Stimulated activated CD8-positive, alpha-beta memory T cell treated with anti-CD3 and anti-CD28 coated beads, Interleukin-7, amount 100 ng/mL, for 48 hours (primary cell): Measurements from ENCODE around the gene CA12.

Source experiments
- DNase-seq, 2 donors: peaks; one replicate each; pipeline ENCODE4 v3.0.0-alpha.2; 2020; ENCODE audit warnings: low read depth in 1 of 2; ENCODE audit errors: extremely low read depth in 1 of 2

Gene CA12

GRCh38 chr15:63313825-63314224 is 67.8 kb downstream of the CA12 start:
- no peak for DNase-seq

GRCh38 chr15:63312286-63312685 is 69.4 kb downstream of the CA12 start:
- no peak for DNase-seq

GRCh38 chr15:63310646-63311045 is 71.0 kb downstream of the CA12 start:
- no peak for DNase-seq

- DNase-seq, result no peak
Measured at GRCh38 chr15:63308947-63309346, 72.7 kb downstream of the CA12 start.

GRCh38 chr15:63308491-63308890 is 73.2 kb downstream of the CA12 start:
- no peak for DNase-seq

GRCh38 chr15:63306492-63307073 is 75.1 kb downstream of the CA12 start:
- DNase-seq, result no peak

- DNase-seq, result no peak
Measured at GRCh38 chr15:63305260-63305659, 76.4 kb downstream of the CA12 start.

GRCh38 chr15:63301088-63301487 is 80.6 kb downstream of the CA12 start:
- DNase-seq, result no peak

- DNase-seq, result no peak
Measured at GRCh38 chr15:63299943-63300575, 81.6 kb downstream of the CA12 start.

GRCh38 chr15:63296195-63296594 is 85.5 kb downstream of the CA12 start:
- no peak for DNase-seq

- DNase-seq, result no peak
Measured at GRCh38 chr15:63295341-63295740, 86.3 kb downstream of the CA12 start.

GRCh38 chr15:63294359-63294758 is 87.3 kb downstream of the CA12 start:
- no peak for DNase-seq

GRCh38 chr15:63292771-63293170 is 88.9 kb downstream of the CA12 start:
- DNase-seq, result no peak

GRCh38 chr15:63292241-63292640 is 89.4 kb downstream of the CA12 start:
- DNase-seq, result no peak

- no peak for DNase-seq
Measured at GRCh38 chr15:63291507-63291906, 90.1 kb downstream of the CA12 start.

GRCh38 chr15:63288778-63289378 is 92.8 kb downstream of the CA12 start:
- DNase-seq, result no peak

- no peak for DNase-seq
Measured at GRCh38 chr15:63288342-63288741, 93.3 kb downstream of the CA12 start.

GRCh38 chr15:63287109-63287508 is 94.5 kb downstream of the CA12 start:
- DNase-seq, result no peak

GRCh38 chr15:63284335-63284734 is 97.3 kb downstream of the CA12 start:
- no peak for DNase-seq

- no peak for DNase-seq
Measured at GRCh38 chr15:63283126-63283525, 98.5 kb downstream of the CA12 start.

- DNase-seq, result no peak
Measured at GRCh38 chr15:63277893-63278456, 103.7 kb downstream of the CA12 start.
